Measurements from ENCODE around the gene MRPS30.
"Not testable (repeated sequence)": the region's sequence is repeated elsewhere in the genome, so short reads cannot be mapped to it uniquely, and the experiment has no call there.

GRCh38 chr5:44824662-44825061 lies 15.9 kb downstream of the MRPS30 start:
- TF ChIP-seq, protein P1, sequence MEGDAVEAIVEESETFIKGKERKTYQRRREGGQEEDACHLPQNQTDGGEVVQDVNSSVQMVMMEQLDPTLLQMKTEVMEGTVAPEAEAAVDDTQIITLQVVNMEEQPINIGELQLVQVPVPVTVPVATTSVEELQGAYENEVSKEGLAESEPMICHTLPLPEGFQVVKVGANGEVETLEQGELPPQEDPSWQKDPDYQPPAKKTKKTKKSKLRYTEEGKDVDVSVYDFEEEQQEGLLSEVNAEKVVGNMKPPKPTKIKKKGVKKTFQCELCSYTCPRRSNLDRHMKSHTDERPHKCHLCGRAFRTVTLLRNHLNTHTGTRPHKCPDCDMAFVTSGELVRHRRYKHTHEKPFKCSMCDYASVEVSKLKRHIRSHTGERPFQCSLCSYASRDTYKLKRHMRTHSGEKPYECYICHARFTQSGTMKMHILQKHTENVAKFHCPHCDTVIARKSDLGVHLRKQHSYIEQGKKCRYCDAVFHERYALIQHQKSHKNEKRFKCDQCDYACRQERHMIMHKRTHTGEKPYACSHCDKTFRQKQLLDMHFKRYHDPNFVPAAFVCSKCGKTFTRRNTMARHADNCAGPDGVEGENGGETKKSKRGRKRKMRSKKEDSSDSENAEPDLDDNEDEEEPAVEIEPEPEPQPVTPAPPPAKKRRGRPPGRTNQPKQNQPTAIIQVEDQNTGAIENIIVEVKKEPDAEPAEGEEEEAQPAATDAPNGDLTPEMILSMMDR (IDR thresholded peaks at IDR 0.05), result not testable (repeated sequence)
- not testable (repeated sequence) for TF ChIP-seq POLR2A (IDR thresholded peaks at IDR 0.05)
